ENCODE results near the gene SAMD5. TPM values are rescaled to one million over a fixed set of nuclear protein-coding genes. Genes with fewer than 3 reads are reported as not detected.

The SAMD5 gene
- total RNA-seq, 1 experiment from 2014 or later: 0.23 TPM

DNA sequence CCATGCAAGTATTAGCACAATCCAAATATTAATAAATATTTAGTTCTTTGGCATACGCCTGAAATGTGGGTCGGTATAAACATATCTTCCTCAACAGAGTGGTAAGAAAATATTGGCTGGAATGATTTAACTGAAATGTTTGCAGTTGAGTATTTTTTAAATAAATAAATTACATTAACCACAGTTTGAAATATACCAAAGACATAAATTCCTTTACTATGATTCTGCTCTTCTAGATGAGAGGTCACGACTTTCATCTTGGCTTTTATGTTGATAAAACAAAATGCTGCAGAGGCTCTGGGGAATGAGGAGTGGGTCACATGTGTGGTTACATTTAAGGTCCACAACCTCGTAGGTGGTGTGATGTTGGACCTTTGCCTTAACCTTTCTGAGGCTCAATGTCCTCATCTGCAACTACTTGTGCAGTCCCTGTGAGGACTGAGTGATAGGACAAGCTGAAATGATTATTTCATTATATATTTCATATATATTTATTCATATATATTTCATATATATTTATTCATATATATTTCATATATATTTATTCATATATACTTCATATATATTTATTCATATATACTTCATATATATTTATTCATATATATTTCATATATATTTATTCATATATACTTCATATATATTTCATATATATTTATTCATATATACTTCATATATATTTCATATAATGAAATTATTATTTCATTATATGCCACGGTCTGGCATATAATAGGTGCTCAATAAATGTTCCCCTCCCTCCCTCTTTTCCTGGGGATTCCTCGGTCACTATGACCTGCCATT lies 107.4 kb downstream of the SAMD5 start:
- Histone ChIP-seq H3K4me1 (ENCODE audit: control insufficient read depth, insufficient read depth, low read length) (no peaks in the 10 kb centered on the region), H3K27me3 (ENCODE audit: control insufficient read depth, insufficient read depth, low read length) (no peaks in the 10 kb centered on the region), H3K9me3 (ENCODE audit: control insufficient read depth, insufficient read depth, low read depth, low read length) (no peaks in the 10 kb centered on the region), H3K27ac (ENCODE audit: low read length) (no peak overlapping the region), H3K4me3 (ENCODE audit: low read depth in 2 of 2, low read length in 2 of 2) (no peak overlapping the region), H3K36me3 (ENCODE audit: control insufficient read depth, insufficient read depth, low read length) (no peaks in the 10 kb centered on the region)
- in situ Hi-C loops (cut with HindIII; ENCODE audit: low pct_unique_long_range_greater_than_20kb, low sequenced_read_pairs): no loop called here
- ChIA-PET CTCF (no interaction called here), POLR2A (no interaction called here)
- ATAC-seq: no peak
- BruUV-seq (replicated peaks): no TSS peak
- no peak for DNase-seq (ENCODE audit: low read depth, low spot score)
- TF ChIP-seq SIN3A (IDR thresholded peaks at IDR 0.05; ENCODE audit: borderline replicate concordance, insufficient read depth, low read depth, low read length): no peak
- TF ChIP-seq, protein P1, sequence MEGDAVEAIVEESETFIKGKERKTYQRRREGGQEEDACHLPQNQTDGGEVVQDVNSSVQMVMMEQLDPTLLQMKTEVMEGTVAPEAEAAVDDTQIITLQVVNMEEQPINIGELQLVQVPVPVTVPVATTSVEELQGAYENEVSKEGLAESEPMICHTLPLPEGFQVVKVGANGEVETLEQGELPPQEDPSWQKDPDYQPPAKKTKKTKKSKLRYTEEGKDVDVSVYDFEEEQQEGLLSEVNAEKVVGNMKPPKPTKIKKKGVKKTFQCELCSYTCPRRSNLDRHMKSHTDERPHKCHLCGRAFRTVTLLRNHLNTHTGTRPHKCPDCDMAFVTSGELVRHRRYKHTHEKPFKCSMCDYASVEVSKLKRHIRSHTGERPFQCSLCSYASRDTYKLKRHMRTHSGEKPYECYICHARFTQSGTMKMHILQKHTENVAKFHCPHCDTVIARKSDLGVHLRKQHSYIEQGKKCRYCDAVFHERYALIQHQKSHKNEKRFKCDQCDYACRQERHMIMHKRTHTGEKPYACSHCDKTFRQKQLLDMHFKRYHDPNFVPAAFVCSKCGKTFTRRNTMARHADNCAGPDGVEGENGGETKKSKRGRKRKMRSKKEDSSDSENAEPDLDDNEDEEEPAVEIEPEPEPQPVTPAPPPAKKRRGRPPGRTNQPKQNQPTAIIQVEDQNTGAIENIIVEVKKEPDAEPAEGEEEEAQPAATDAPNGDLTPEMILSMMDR (IDR thresholded peaks at IDR 0.05): no peak
- TF ChIP-seq, protein P2, sequence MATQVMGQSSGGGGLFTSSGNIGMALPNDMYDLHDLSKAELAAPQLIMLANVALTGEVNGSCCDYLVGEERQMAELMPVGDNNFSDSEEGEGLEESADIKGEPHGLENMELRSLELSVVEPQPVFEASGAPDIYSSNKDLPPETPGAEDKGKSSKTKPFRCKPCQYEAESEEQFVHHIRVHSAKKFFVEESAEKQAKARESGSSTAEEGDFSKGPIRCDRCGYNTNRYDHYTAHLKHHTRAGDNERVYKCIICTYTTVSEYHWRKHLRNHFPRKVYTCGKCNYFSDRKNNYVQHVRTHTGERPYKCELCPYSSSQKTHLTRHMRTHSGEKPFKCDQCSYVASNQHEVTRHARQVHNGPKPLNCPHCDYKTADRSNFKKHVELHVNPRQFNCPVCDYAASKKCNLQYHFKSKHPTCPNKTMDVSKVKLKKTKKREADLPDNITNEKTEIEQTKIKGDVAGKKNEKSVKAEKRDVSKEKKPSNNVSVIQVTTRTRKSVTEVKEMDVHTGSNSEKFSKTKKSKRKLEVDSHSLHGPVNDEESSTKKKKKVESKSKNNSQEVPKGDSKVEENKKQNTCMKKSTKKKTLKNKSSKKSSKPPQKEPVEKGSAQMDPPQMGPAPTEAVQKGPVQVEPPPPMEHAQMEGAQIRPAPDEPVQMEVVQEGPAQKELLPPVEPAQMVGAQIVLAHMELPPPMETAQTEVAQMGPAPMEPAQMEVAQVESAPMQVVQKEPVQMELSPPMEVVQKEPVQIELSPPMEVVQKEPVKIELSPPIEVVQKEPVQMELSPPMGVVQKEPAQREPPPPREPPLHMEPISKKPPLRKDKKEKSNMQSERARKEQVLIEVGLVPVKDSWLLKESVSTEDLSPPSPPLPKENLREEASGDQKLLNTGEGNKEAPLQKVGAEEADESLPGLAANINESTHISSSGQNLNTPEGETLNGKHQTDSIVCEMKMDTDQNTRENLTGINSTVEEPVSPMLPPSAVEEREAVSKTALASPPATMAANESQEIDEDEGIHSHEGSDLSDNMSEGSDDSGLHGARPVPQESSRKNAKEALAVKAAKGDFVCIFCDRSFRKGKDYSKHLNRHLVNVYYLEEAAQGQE (IDR thresholded peaks at IDR 0.05; ENCODE audit: insufficient read depth in 1 of 2, low read depth in 2 of 2, low read length in 1 of 2): no peak
- no peak for TF ChIP-seq POLR2AphosphoS5 (IDR thresholded peaks at IDR 0.05; ENCODE audit: low read depth, low read length)
- no peak for TF ChIP-seq TCF7L2 (IDR thresholded peaks at IDR 0.05; ENCODE audit: low read depth, low read length)
- intact Hi-C loops (cut with micrococcal nuclease; ENCODE audit: unreplicated experiment): no loop called here

DNA sequence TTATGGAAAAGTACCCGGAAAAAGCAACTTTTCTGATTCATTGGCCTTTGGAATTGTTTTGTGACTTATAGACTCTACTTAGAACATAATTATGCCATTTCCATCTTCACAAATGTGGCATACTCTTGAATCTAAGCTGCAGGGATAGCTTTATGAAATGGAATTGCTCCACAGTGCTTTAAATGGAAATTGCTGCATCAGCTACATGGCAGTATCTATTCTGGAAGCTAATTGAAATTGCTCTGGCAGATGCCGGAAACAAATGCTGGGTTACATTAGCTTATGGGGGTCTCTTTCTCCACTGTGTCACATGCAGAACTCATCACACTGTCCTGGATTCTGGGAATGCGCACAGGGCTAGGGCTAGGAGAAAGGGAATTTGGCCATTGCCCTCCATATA lies 108.9 kb downstream of the SAMD5 start:
- CTCF ChIA-PET: no interaction called here
- BruUV-seq (replicated peaks): no TSS peak
- H3K36me3 ChIP-seq (ENCODE audit: control insufficient read depth, insufficient read depth, low read length): no peaks in the 10 kb centered on the region

More for the DNA sequence above, 108.9 kb downstream of the SAMD5 start:
- Histone ChIP-seq H3K4me3 (ENCODE audit: low read depth in 2 of 2, low read length in 2 of 2) (no peak overlapping the region), H3K4me1 (ENCODE audit: control insufficient read depth, insufficient read depth, low read length) (no peaks in the 10 kb centered on the region), H3K9me3 (ENCODE audit: control insufficient read depth, insufficient read depth, low read depth, low read length) (no peaks in the 10 kb centered on the region), H3K27me3 (ENCODE audit: control insufficient read depth, insufficient read depth, low read length) (no peaks in the 10 kb centered on the region), H3K27ac (ENCODE audit: low read length) (no peak overlapping the region)
- intact Hi-C loops (cut with micrococcal nuclease; ENCODE audit: unreplicated experiment) (no loop called here), in situ Hi-C loops (cut with HindIII; ENCODE audit: low pct_unique_long_range_greater_than_20kb, low sequenced_read_pairs) (no loop called here)
- DNase-seq (ENCODE audit: low read depth, low spot score) (no peak), ATAC-seq (no peak)
- POLR2A ChIA-PET: no interaction called here
- TF ChIP-seq POLR2AphosphoS5 (IDR thresholded peaks at IDR 0.05; ENCODE audit: low read depth, low read length) (no peak), TCF7L2 (IDR thresholded peaks at IDR 0.05; ENCODE audit: low read depth, low read length) (no peak), SIN3A (IDR thresholded peaks at IDR 0.05; ENCODE audit: borderline replicate concordance, insufficient read depth, low read depth, low read length) (no peak)
- TF ChIP-seq, protein P2 (IDR thresholded peaks at IDR 0.05; ENCODE audit: insufficient read depth in 1 of 2, low read depth in 2 of 2, low read length in 1 of 2): no peak
- TF ChIP-seq, protein P1 (IDR thresholded peaks at IDR 0.05): no peak

Measured in Panc1 (cell line).